Aorta (tissue), 5 donors: Measurements from ENCODE around the gene SPECC1L. TPM values are rescaled to one million over a fixed set of nuclear protein-coding genes. Genes with fewer than 3 reads are reported as not detected.
A peak's percentile ranks its signal among the peaks of the same experiment; 100 is the strongest.
"Not testable (repeated sequence)": the region's sequence is repeated elsewhere in the genome, so short reads cannot be mapped to it uniquely, and the experiment has no call there.

Experiments
- ATAC-seq: fragments of 200-7000 bp; cut with Tn5 transposase; one replicate; pipeline ENCODE4 v1.9.1; 2022; ENCODE audit warnings: moderate library complexity; ENCODE audit not compliant: low FRiP score
- DNase-seq, 2 donors: peaks; one replicate each; pipeline ENCODE4 v3.0.0-alpha.2; 2020
- H3K27ac ChIP-seq, 2 donors: one replicate each; pipeline ENCODE4 v1.5.1; 2013; ENCODE audit warnings: low read length in 2 of 2, mild to moderate bottlenecking in 2 of 2, moderate library complexity in 2 of 2, control low read depth in 1 of 2, inconsistent platforms in 1 of 2, low read depth in 1 of 2
- H3K27me3 ChIP-seq, 2 donors: one replicate each; pipeline ENCODE4 v1.6.1; 2013; ENCODE audit warnings: control low read depth in 1 of 2, low read length in 1 of 2, mild to moderate bottlenecking in 1 of 2, moderate library complexity in 1 of 2; ENCODE audit not compliant: insufficient read depth in 2 of 2, control insufficient read depth in 1 of 2
- H3K36me3 ChIP-seq, 2 donors: one replicate each; pipeline ENCODE4 v1.6.1; 2013; ENCODE audit warnings: control low read depth in 1 of 2, low read length in 1 of 2, mild to moderate bottlenecking in 1 of 2; ENCODE audit not compliant: insufficient read depth in 2 of 2, control insufficient read depth in 1 of 2
- H3K4me1 ChIP-seq, 2 donors: one replicate each; pipeline ENCODE4 v1.6.1; 2013; ENCODE audit warnings: low read length in 2 of 2, control low read depth in 1 of 2, mild to moderate bottlenecking in 1 of 2, moderate library complexity in 1 of 2; ENCODE audit not compliant: insufficient read depth in 2 of 2, control insufficient read depth in 1 of 2
- H3K4me3 ChIP-seq, 2 donors: one replicate each; pipeline ENCODE4 v1.5.1; 2013; ENCODE audit warnings: low read length in 2 of 2, control low read depth in 1 of 2, mild to moderate bottlenecking in 1 of 2
- H3K9me3 ChIP-seq: one replicate; pipeline ENCODE4 v1.6.1; 2013; ENCODE audit warnings: mild to moderate bottlenecking, low read length; ENCODE audit not compliant: control insufficient read depth
- WGBS, 2 donors: extraction: QIAGEN DNeasy Blood & Tissue Kit; methylation state at CpG; one replicate each; pipeline ENCODE4 v1.1.7; 2013; 5-methylcytosine and 5-hydroxymethylcytosine counted together
- intact Hi-C, 2 donors: fragments of 100-400 bp; cut with DNase I; formaldehyde crosslinking; loops; one replicate each; pipeline versions ENCODE4 v1.14.2 to v1.15.0; 2022
- polyA plus RNA-seq, 2 donors: library from polyadenylated mRNA; stranded (reverse); fragments of 200-250 nt; gene quantifications; one replicate each; pipeline ENCODE4 v1.2.3, GENCODE V29; 2013
- total RNA-seq, 2 donors: library from RNA; stranded (reverse); fragmentation: NEBNext Ultra II Directional; extraction: Animal tissue kit (Norgen Biotek cat#: 25700); gene quantifications; one replicate each; pipeline ENCODE4 v1.2.1, GENCODE V29; 2021
- donor health status: healthy with polysubstance abuse.
- donor health status: Bipolar disorder and iron deficiency.
- donor health status: DM: no; HTN: no; CAD: no.
- donor health status: DM: no; HTN: no; CAD: no.
- donor health status: DM: yes; HTN: yes; CAD: no.

The SPECC1L gene
- total and polyA plus RNA-seq, 4 donors, result 15.0 to 92.0 (median 47.7) TPM

DNA sequence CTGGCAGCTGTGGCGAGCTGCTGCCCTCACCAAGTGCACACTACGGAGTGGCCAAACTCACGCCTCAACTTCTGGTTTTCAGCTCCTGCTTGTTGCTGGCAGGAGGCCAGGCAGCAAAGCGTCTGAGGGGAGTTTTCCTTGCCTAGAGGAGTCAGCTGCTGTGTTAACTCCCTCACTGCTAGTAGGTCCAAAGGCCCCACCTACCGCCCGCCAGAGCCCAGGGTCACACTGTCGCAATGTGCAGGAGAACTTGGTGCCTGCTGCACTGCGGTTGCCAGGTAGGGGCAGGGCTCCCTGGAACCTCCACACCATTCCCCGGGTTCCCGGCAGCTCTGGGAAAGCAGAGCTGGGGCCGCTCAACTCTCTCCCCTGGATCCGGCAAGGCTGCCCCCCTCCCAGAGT is 25.6 kb upstream of the SPECC1L start, which contains the start of gene GGT5:
Gene GGT5, minus strand, starts transcription at position 53 of the 402 bp plus-strand sequence. CDS start 357 bp downstream, outside the sequence.
- peak in 1 of 2 donors; percentile 76 for DNase-seq
- intact Hi-C loops, H3K27me3 ChIP-seq, H3K4me3 ChIP-seq, H3K36me3 ChIP-seq, H3K9me3 ChIP-seq, ATAC-seq, H3K4me1 ChIP-seq: not testable (repeated sequence)
- WGBS, 2 donors, result 15 to 16% methylated on average over 9 to 12 of the region's 12 CpGs
- peak within 1 kb of the TSS in 1 of 2 donors; percentile 27 for H3K27ac ChIP-seq

DNA sequence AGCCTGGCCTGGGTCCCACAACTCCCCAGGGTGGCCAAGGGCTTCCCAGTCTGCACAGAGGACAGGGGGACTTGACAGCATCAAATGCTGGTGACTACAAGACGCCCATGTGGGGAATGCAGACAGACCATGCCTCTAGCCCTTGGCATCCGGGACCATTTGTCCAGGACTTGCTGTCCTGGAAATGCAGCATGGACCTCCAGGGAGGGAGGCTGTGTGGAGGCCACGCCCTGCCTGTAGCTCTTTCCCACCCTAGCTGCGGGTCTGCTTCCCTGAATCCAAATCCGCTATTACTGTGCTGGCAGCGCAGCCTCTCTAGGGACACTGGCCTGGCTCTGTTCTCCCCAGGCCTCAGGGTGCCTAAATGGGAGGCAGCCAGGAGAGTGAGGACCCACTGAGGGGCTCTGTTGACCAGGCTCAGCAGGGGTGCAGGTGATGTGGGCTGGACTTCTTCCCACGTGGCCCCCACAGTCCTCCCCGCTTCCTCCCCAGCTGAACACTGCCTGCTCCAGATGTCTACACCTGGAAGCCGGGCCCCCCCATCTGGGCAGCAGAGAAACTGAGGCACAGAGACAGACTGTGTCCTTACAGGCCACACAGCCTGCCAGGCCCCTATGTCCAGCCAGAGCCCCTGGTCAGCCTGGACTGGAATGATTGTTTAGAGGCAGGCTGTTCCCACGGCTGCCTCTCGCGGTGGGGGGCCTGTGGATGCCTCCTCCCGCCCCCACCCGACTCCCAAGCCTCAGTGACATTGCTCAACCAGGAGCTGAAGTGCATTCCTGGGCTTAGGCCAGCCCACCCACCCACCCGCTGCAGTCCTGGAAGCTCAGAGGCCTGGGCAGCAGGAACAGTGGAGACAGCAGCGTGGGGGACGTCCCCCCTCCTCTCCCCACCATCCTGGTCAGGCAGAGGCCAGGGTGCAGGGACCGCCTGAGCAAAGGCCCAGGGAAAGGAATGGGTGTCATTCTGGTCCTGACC is 24.8 kb upstream of the SPECC1L start:
- DNase-seq, result peak; percentile 83 to 90
- H3K9me3 ChIP-seq, result not testable (repeated sequence)

DNA sequence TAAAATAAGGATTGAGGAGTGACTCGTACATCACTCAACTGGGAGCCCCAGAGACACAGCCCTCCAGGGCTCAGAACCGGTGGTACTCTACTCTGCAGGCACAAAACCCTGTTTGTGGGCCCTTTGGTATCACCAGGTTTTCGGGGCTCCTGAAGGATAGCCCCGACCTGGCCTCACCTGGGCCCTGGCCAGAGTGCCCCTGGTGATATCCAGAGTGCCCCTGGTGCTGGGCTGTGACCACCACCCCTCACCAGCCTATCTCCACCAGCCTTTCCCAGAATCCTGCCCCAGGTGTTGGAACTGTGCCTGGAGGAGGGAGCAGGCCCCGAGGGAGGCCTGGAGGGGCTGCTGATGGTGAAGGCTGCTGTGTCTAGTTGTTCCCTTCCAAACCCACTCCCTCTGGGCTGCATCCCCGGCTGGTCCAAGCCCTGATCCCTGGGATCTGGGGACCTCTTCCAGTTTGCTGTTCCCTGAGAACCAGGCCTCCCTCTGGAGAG is 23.6 kb upstream of the SPECC1L start:
- 47 to 59% methylated on average over 6 of the region's 6 CpGs for WGBS, 2 donors
- no peaks in the 10 kb centered on the region for H3K36me3 ChIP-seq
- no peaks in the 10 kb centered on the region for H3K4me1 ChIP-seq
- intact Hi-C loops, result loop anchor here (2.0 kb wide), 2 partner anchors 56 to 58 kb away; no protein-coding TSS in a partner anchor
- no peaks in the 10 kb centered on the region for H3K27me3 ChIP-seq
- peak; percentile 59 for ATAC-seq
- H3K27ac ChIP-seq, result peak overlapping the region; percentile 64 to 84
- H3K9me3 ChIP-seq, result no peaks in the 10 kb centered on the region
- DNase-seq, result no peak
- H3K4me3 ChIP-seq, result no peak overlapping the region

More for the DNA sequence above, 24.8 kb upstream of the SPECC1L start:
- H3K36me3 ChIP-seq, H3K4me3 ChIP-seq, H3K4me1 ChIP-seq, H3K27me3 ChIP-seq: not testable (repeated sequence)
- H3K27ac ChIP-seq, result peak overlapping the region in 1 of 2 donors; percentile 27
- ATAC-seq, result peak; percentile 90
- intact Hi-C loops, result loop anchor here (2.0 kb wide), 2 partner anchors 55 to 57 kb away; no protein-coding TSS in a partner anchor
- 37 to 47% methylated on average over 17 to 18 of the region's 18 CpGs for WGBS, 2 donors

DNA sequence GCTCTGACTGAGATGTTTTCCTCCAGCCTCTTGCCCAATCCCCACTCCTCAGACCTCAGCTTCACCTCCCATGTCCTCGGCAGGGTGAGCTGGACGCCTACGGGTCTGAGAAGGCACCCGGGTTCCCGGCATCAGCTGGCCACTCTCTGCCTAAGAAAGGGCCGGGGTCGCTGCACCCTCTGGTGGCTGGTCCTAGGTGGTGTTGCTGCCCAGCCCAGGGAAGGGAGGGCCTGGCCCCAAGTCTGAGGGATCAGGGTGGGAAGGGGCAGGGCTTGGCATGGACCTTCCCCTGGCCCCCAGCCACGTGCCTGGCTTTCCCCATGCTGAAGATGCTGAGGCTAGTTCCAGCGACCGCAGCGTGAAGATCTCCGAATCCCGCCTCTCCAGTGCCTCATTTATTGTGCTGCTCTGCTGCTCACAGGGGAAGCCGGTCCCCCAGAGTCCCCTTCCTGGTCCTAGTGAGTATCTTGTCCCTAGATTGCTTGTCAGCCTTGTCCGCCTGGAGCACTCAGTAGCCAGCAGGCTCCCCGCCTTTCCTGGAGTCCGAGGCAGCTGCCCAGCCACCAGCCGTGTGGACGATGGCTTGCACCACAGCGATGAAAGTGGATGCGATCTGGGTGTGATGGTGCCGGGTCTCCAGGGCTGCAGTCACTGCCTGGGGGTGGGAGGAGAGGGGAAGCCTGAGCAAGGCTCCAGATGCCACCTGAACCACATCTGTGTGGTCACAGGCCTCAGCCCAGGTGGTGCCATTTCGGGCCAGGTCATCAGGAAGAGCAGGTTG is 22.9 kb upstream of the SPECC1L start:
- Histone ChIP-seq H3K4me3 (no peak overlapping the region), H3K36me3 (no peaks in the 10 kb centered on the region), H3K4me1 (no peaks in the 10 kb centered on the region), H3K9me3 (no peaks in the 10 kb centered on the region), H3K27ac (peak overlapping the region in 1 of 2 donors; percentile 3), H3K27me3 (no peaks in the 10 kb centered on the region)
- ATAC-seq, result peak; percentile 99
- DNase-seq, result peak; percentile 95 to 97
- WGBS, 2 donors, result 27 to 28% methylated on average over 22 to 23 of the region's 23 CpGs
- intact Hi-C loops, result loop anchor here (2.0 kb wide), 2 partner anchors 57 to 59 kb away; no protein-coding TSS in a partner anchor

DNA sequence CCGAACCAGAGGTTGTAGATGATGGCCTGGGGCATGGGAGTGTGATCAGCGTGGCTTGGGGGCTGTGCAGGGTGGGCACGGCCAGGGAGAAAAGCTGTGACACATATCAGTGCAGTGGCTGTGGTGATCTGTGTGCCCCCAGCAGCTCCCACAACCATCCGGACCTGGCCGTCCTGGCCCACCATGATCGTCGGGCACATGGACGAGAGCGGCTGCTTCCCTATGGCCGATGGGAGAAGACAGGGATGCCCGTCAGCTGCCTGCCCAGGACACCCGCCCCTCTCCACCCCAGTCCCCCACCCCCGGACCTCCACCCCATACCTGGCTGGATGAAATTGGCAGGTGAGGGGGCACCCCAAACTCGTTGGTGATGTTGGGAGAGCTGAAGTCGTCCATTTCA is 22.0 kb upstream of the SPECC1L start:
- intact Hi-C loops, ATAC-seq, H3K27me3 ChIP-seq, H3K9me3 ChIP-seq, H3K4me3 ChIP-seq, H3K36me3 ChIP-seq, H3K4me1 ChIP-seq, H3K27ac ChIP-seq: not testable (repeated sequence)
- DNase-seq, result peak in 1 of 2 donors; percentile 62
- WGBS, 2 donors, result 91 to 95% methylated on average over 12 to 15 of the region's 15 CpGs

DNA sequence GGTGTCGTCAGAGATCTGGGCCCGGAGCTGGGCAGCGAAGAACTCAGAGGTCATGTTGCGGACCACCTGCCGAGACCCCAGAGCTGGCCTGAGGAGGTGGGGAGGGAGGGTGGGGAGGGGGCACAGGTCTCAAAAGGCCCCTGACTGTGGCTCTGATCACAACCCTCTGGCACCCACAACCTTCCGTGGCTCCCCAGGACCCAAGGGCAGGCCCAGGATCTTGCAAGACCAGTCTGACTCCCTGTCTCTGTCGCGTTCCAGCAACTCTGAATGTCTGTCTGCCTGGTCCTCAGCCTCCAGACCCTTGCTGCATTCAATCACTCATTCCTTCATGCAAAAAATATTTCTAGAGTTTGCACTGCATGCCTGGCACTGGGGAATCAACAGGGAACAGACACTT is 21.2 kb upstream of the SPECC1L start:
- DNase-seq, H3K4me3 ChIP-seq, H3K36me3 ChIP-seq, H3K27me3 ChIP-seq, H3K9me3 ChIP-seq, H3K27ac ChIP-seq, ATAC-seq, intact Hi-C loops, H3K4me1 ChIP-seq: not testable (repeated sequence)
- WGBS, 2 donors, result 89 to 94% methylated on average over 3 to 7 of the region's 8 CpGs

DNA sequence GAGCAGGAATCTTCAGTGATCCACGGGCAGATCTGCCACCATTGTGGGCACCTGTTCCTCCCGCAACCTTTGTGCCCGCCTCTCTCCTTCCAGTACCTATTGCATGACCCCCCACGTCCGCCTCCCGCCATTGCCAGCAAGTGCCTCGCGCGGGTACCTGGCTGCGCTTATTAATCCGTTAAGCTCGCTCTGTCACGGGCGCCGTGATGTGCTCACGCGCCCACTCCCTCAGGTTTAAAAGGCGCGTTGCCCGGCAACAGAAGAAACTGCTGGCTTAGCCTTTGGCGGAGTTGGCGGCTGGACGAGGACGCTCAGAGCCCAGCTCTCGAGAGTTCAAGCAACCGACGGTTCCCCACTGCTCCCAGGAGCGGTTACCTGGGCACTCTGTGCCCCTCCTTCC is 19.3 kb upstream of the SPECC1L start:
- intact Hi-C loops, result not testable (repeated sequence)
- 91% methylated on average over 19 of the region's 28 CpGs; no CpG with 5 or more reads in 1 of the 2 donors for WGBS, 2 donors

DNA sequence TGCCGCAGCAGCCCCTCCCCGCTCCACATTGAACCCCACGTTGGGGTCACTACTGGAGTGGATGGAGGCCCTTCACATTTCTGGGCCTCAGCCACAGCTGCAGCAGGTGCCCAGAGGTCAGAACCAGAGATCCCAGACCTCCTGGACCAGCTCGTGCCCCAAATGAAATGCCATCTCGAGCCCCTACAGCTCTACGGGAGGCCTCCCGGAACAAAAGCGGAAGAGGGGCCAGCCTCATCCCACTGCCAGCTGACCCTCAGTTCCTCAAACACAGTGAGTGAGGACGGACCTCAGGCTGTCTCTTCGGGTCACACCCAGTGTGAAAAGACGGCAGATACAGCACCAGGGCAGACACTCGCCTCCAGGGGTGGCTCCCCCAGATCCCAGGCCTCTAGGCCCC is 17.5 kb upstream of the SPECC1L start:
- intact Hi-C loops, H3K4me3 ChIP-seq, H3K36me3 ChIP-seq, H3K4me1 ChIP-seq, ATAC-seq, H3K9me3 ChIP-seq, H3K27ac ChIP-seq, H3K27me3 ChIP-seq: not testable (repeated sequence)
- 94 to 96% methylated on average over 12 of the region's 12 CpGs for WGBS, 2 donors
- peak in 1 of 2 donors; percentile 30 for DNase-seq

More for the DNA sequence above, 19.3 kb upstream of the SPECC1L start:
- H3K4me1 ChIP-seq, H3K27ac ChIP-seq, H3K27me3 ChIP-seq, H3K36me3 ChIP-seq, H3K4me3 ChIP-seq, ATAC-seq, H3K9me3 ChIP-seq: not testable (repeated sequence)
- peak in 1 of 2 donors; percentile 12 for DNase-seq
